Endothelial cell of hepatic sinusoid (primary cell): ENCODE results near the gene HSPA12B.

Source experiments
- in situ Hi-C: cut with HindIII; loops from 2 replicates; pipeline ENCODE4 v1.10.0; 2017; ENCODE audit warnings: low sequenced_read_pairs

The HSPA12B gene

GRCh38 chr20:3704087-3704486 lies 28.4 kb upstream of the HSPA12B start:
- in situ Hi-C loops, result no loop called here

- in situ Hi-C loops, result no loop called here
Measured at GRCh38 chr20:3705491-3705969, 27.0 kb upstream of the HSPA12B start.

GRCh38 chr20:3705970-3706739 lies 26.3 kb upstream of the HSPA12B start:
- in situ Hi-C loops, result no loop called here

- in situ Hi-C loops, result no loop called here
Measured at GRCh38 chr20:3706774-3707507, 25.5 kb upstream of the HSPA12B start.

- in situ Hi-C loops, result no loop called here
Measured at GRCh38 chr20:3707508-3707899, 25.0 kb upstream of the HSPA12B start.

GRCh38 chr20:3710011-3710466 lies 22.4 kb upstream of the HSPA12B start:
- in situ Hi-C loops, result no loop called here

- in situ Hi-C loops, result no loop called here
Measured at GRCh38 chr20:3710703-3711483, 21.6 kb upstream of the HSPA12B start.

GRCh38 chr20:3711484-3711941 lies 21.0 kb upstream of the HSPA12B start:
- in situ Hi-C loops, result no loop called here

GRCh38 chr20:3712279-3712873 lies 20.1 kb upstream of the HSPA12B start, which contains the start of gene SIGLEC1:
TSS of gene SIGLEC1 (minus strand) at chr20:3712600. CDS start at chr20:3707128, 5,472 bp downstream.
- in situ Hi-C loops, result no loop called here

GRCh38 chr20:3714092-3714491 lies 18.4 kb upstream of the HSPA12B start:
- in situ Hi-C loops, result no loop called here

- in situ Hi-C loops, result loop anchor here (5.0 kb wide), 1 partner anchor 69 kb away; no protein-coding TSS in a partner anchor
Measured at GRCh38 chr20:3716195-3716834, 16.2 kb upstream of the HSPA12B start.

GRCh38 chr20:3719046-3719445 lies 13.4 kb upstream of the HSPA12B start:
- in situ Hi-C loops, result loop anchor here (5.0 kb wide), 1 partner anchor 72 kb away; no protein-coding TSS in a partner anchor

GRCh38 chr20:3720068-3720467 lies 12.4 kb upstream of the HSPA12B start:
- in situ Hi-C loops, result no loop called here

GRCh38 chr20:3720626-3721025 lies 11.9 kb upstream of the HSPA12B start:
- in situ Hi-C loops, result no loop called here

- in situ Hi-C loops, result no loop called here
Measured at GRCh38 chr20:3721912-3722311, 10.6 kb upstream of the HSPA12B start.

- in situ Hi-C loops, result no loop called here
Measured at GRCh38 chr20:3723284-3723683, 9.2 kb upstream of the HSPA12B start.

GRCh38 chr20:3724356-3724755 lies 8.1 kb upstream of the HSPA12B start:
- in situ Hi-C loops, result no loop called here

- in situ Hi-C loops, result no loop called here
Measured at GRCh38 chr20:3727401-3728021, 5.0 kb upstream of the HSPA12B start.

GRCh38 chr20:3728354-3728753 lies 4.1 kb upstream of the HSPA12B start:
- in situ Hi-C loops, result no loop called here

- in situ Hi-C loops, result no loop called here
Measured at GRCh38 chr20:3728876-3729275, 3.6 kb upstream of the HSPA12B start.
